WTC11 (cell line): ENCODE measurements around the gene TNFRSF14.

Experiments
- ATF6 ChIP-seq: sonication (generic); formaldehyde crosslinking; IDR thresholded peaks from 2 replicates; pipeline ENCODE4 v1.8.1; 2023; ENCODE audit warnings: mild to moderate bottlenecking, missing genetic modification reagents
- GABPB1 ChIP-seq: sonication (generic); formaldehyde crosslinking; IDR thresholded peaks from 2 replicates; pipeline ENCODE4 v1.8.1; 2023; ENCODE audit warnings: mild to moderate bottlenecking, missing genetic modification reagents
- IRF1 ChIP-seq: sonication (generic); formaldehyde crosslinking; IDR thresholded peaks from 2 replicates; pipeline ENCODE4 v1.8.0; 2023; ENCODE audit warnings: missing genetic modification reagents
- RELA ChIP-seq: sonication (generic); formaldehyde crosslinking; IDR thresholded peaks from 2 replicates; pipeline ENCODE4 v1.8.1; 2022; ENCODE audit warnings: missing genetic modification reagents, mild to moderate bottlenecking, borderline replicate concordance
- SMAD3 ChIP-seq: sonication (generic); formaldehyde crosslinking; IDR thresholded peaks from 2 replicates; pipeline ENCODE4 v1.8.0; 2022; ENCODE audit warnings: missing genetic modification reagents, mild to moderate bottlenecking, borderline replicate concordance
- USF2 ChIP-seq: sonication (generic); formaldehyde crosslinking; IDR thresholded peaks from 2 replicates; pipeline ENCODE4 v1.8.1; 2023; ENCODE audit warnings: mild to moderate bottlenecking, missing genetic modification reagents, moderate library complexity
- ZNF219 ChIP-seq: sonication (generic); formaldehyde crosslinking; IDR thresholded peaks from 2 replicates; pipeline ENCODE4 v1.8.0; 2023; ENCODE audit warnings: missing genetic modification reagents, mild to moderate bottlenecking, borderline replicate concordance
- ZNF232 ChIP-seq: sonication (generic); formaldehyde crosslinking; IDR thresholded peaks from 2 replicates; pipeline ENCODE4 v1.8.0; 2022; ENCODE audit warnings: mild to moderate bottlenecking, missing genetic modification reagents
- ZNF317 ChIP-seq: sonication (generic); formaldehyde crosslinking; IDR thresholded peaks from 2 replicates; pipeline ENCODE4 v1.8.1; 2023; ENCODE audit warnings: low read depth, mild to moderate bottlenecking, moderate library complexity, missing genetic modification reagents, borderline replicate concordance
- TF ChIP-seq, protein P1 (sequence below): fragments of 200-600 bp; IDR thresholded peaks from 2 replicates; pipeline ENCODE4 v1.8.0; 2022; ENCODE audit warnings: antibody characterized with exemption
- TF ChIP-seq, protein P2 (sequence below): sonication (generic); formaldehyde crosslinking; IDR thresholded peaks from 2 replicates; pipeline ENCODE4 v1.8.0; 2022; ENCODE audit warnings: mild to moderate bottlenecking, missing genetic modification reagents
- TF ChIP-seq, protein P3 (sequence below): sonication (generic); formaldehyde crosslinking; IDR thresholded peaks from 2 replicates; pipeline ENCODE4 v1.8.1; 2023; ENCODE audit warnings: mild to moderate bottlenecking, missing genetic modification reagents, moderate library complexity
- TF ChIP-seq, protein P4 (sequence below): sonication (generic); formaldehyde crosslinking; IDR thresholded peaks from 2 replicates; pipeline ENCODE4 v1.8.0; 2022; ENCODE audit warnings: mild to moderate bottlenecking, missing genetic modification reagents

GRCh38 chr1:2516946-2517345, 39.2 kb upstream of the TNFRSF14 start:
- no peak for TF ChIP-seq ZNF232 (CRISPR knock-in tag)
- no peak for TF ChIP-seq ZNF219 (CRISPR knock-in tag)
- TF ChIP-seq, protein P1, sequence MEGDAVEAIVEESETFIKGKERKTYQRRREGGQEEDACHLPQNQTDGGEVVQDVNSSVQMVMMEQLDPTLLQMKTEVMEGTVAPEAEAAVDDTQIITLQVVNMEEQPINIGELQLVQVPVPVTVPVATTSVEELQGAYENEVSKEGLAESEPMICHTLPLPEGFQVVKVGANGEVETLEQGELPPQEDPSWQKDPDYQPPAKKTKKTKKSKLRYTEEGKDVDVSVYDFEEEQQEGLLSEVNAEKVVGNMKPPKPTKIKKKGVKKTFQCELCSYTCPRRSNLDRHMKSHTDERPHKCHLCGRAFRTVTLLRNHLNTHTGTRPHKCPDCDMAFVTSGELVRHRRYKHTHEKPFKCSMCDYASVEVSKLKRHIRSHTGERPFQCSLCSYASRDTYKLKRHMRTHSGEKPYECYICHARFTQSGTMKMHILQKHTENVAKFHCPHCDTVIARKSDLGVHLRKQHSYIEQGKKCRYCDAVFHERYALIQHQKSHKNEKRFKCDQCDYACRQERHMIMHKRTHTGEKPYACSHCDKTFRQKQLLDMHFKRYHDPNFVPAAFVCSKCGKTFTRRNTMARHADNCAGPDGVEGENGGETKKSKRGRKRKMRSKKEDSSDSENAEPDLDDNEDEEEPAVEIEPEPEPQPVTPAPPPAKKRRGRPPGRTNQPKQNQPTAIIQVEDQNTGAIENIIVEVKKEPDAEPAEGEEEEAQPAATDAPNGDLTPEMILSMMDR: no peak
- TF ChIP-seq, protein P2, sequence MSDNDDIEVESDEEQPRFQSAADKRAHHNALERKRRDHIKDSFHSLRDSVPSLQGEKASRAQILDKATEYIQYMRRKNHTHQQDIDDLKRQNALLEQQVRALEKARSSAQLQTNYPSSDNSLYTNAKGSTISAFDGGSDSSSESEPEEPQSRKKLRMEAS (CRISPR knock-in tag): no peak
- no peak for TF ChIP-seq RELA
- TF ChIP-seq IRF1 (CRISPR knock-in tag): no peak
- TF ChIP-seq, protein P3, sequence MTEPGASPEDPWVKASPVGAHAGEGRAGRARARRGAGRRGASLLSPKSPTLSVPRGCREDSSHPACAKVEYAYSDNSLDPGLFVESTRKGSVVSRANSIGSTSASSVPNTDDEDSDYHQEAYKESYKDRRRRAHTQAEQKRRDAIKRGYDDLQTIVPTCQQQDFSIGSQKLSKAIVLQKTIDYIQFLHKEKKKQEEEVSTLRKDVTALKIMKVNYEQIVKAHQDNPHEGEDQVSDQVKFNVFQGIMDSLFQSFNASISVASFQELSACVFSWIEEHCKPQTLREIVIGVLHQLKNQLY: no peak
- no peak for TF ChIP-seq ATF6 (CRISPR knock-in tag)
- no peak for TF ChIP-seq GABPB1
- TF ChIP-seq SMAD3 (CRISPR knock-in tag): no peak
- TF ChIP-seq USF2 (CRISPR knock-in tag): no peak
- TF ChIP-seq, protein P4, sequence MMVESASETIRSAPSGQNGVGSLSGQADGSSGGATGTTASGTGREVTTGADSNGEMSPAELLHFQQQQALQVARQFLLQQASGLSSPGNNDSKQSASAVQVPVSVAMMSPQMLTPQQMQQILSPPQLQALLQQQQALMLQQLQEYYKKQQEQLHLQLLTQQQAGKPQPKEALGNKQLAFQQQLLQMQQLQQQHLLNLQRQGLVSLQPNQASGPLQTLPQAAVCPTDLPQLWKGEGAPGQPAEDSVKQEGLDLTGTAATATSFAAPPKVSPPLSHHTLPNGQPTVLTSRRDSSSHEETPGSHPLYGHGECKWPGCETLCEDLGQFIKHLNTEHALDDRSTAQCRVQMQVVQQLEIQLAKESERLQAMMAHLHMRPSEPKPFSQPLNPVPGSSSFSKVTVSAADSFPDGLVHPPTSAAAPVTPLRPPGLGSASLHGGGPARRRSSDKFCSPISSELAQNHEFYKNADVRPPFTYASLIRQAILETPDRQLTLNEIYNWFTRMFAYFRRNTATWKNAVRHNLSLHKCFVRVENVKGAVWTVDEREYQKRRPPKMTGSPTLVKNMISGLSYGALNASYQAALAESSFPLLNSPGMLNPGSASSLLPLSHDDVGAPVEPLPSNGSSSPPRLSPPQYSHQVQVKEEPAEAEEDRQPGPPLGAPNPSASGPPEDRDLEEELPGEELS: no peak
- TF ChIP-seq ZNF317 (CRISPR knock-in tag): no peak
